Measurements from ENCODE around the gene TLR6.

DNA sequence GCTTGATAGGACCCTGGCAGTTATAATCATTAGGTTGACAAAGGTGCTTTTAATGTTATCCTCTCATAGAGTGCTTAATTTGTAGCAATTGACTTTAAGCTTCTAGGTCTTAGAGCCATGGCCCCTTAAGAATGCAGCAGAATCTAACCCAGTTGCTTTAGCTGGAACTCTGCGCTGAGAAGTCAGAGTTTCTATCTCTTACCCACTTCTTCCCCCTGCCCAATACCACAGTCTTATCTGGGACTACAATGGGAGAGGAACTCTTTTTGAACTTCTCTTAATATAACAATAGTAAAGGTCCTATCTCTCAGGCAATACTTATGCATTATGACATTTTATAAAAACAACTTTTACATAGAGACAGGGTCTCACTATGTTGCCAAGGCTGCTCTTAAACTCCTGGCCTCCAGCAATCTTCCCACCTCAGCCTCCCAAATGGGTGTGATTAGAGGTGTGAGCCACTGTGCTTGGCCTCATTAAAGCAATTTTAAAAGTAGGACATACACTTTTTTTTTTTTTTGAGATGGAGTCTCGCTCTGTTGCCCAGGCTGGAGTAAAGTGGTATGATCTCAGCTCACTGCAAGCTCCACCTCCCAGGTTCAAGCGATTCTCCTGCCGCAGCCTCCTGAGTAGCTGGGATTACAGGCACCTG is 75.7 kb downstream of the TLR6 start:
- TF ChIP-seq, protein P1, sequence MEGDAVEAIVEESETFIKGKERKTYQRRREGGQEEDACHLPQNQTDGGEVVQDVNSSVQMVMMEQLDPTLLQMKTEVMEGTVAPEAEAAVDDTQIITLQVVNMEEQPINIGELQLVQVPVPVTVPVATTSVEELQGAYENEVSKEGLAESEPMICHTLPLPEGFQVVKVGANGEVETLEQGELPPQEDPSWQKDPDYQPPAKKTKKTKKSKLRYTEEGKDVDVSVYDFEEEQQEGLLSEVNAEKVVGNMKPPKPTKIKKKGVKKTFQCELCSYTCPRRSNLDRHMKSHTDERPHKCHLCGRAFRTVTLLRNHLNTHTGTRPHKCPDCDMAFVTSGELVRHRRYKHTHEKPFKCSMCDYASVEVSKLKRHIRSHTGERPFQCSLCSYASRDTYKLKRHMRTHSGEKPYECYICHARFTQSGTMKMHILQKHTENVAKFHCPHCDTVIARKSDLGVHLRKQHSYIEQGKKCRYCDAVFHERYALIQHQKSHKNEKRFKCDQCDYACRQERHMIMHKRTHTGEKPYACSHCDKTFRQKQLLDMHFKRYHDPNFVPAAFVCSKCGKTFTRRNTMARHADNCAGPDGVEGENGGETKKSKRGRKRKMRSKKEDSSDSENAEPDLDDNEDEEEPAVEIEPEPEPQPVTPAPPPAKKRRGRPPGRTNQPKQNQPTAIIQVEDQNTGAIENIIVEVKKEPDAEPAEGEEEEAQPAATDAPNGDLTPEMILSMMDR (IDR thresholded peaks at IDR 0.05; ENCODE audit: low read depth, low read length, missing input control), result no peak
- TF ChIP-seq JUND (IDR thresholded peaks at IDR 0.05), result no peak
- no peak for TF ChIP-seq TAF1 (conservative IDR thresholded peaks at IDR 0.05)
